Measurements from ENCODE around the gene DEK.

Gene DEK

GRCh38 chr6:18242062-18242851, 22.1 kb downstream of the DEK start:
- Histone ChIP-seq H3K9ac (no peak overlapping the region), H2AFZ (ENCODE audit: low read depth) (no peak overlapping the region), H3K36me3 (ENCODE audit: insufficient read depth) (peaks cover 13% of the 10 kb centered on the region; the same call in 1 of the 2 replicates), H4K20me1 (ENCODE audit: insufficient read depth) (peaks cover 3% of the 10 kb centered on the region; the same call in 1 of the 2 replicates), H3K79me2 (ENCODE audit: insufficient read depth, low read depth) (peaks cover 6% of the 10 kb centered on the region; the same call in 1 of the 2 replicates), H3K27me3 (ENCODE audit: insufficient read depth, low read depth) (no peaks in the 10 kb centered on the region), H3K4me3 (IDR thresholded peaks at IDR 0.05; ENCODE audit: insufficient read depth, low read depth, low read length) (no peak overlapping the region), H3K4me1 (ENCODE audit: low read depth, poor library complexity, severe bottlenecking) (peaks cover 61% of the 10 kb centered on the region), H3K27ac (no peak overlapping the region), H3K4me2 (no peak overlapping the region; the same call in 1 of the 2 replicates)
- no peak for TF ChIP-seq CTCF (conservative IDR thresholded peaks at IDR 0.05; ENCODE audit: low read depth, low read length)

- Histone ChIP-seq H3K4me3 (IDR thresholded peaks at IDR 0.05; ENCODE audit: insufficient read depth, low read depth, low read length) (no peak overlapping the region), H3K27me3 (ENCODE audit: insufficient read depth, low read depth) (no peaks in the 10 kb centered on the region), H3K9ac (no peak overlapping the region), H3K4me2 (no peak overlapping the region; the same call in 1 of the 2 replicates), H3K4me1 (ENCODE audit: low read depth, poor library complexity, severe bottlenecking) (peaks cover 53% of the 10 kb centered on the region), H3K27ac (no peak overlapping the region), H4K20me1 (ENCODE audit: insufficient read depth) (peaks cover 3% of the 10 kb centered on the region; the same call in 1 of the 2 replicates), H3K79me2 (ENCODE audit: insufficient read depth, low read depth) (peaks cover 6% of the 10 kb centered on the region; the same call in 1 of the 2 replicates), H2AFZ (ENCODE audit: low read depth) (no peak overlapping the region), H3K36me3 (ENCODE audit: insufficient read depth) (peaks cover 9% of the 10 kb centered on the region; the same call in 1 of the 2 replicates)
- no peak for TF ChIP-seq CTCF (conservative IDR thresholded peaks at IDR 0.05; ENCODE audit: low read depth, low read length)
Measured at GRCh38 chr6:18241208-18242038, 22.9 kb downstream of the DEK start.

GRCh38 chr6:18240230-18240629, 24.1 kb downstream of the DEK start:
- Histone ChIP-seq H3K4me3 (IDR thresholded peaks at IDR 0.05; ENCODE audit: insufficient read depth, low read depth, low read length) (no peak overlapping the region), H3K9ac (no peak overlapping the region), H4K20me1 (ENCODE audit: insufficient read depth) (peaks cover 3% of the 10 kb centered on the region; the same call in 1 of the 2 replicates), H3K27ac (no peak overlapping the region), H3K4me1 (ENCODE audit: low read depth, poor library complexity, severe bottlenecking) (peaks cover 41% of the 10 kb centered on the region), H3K36me3 (ENCODE audit: insufficient read depth) (peaks cover 10% of the 10 kb centered on the region; the same call in 1 of the 2 replicates), H3K79me2 (ENCODE audit: insufficient read depth, low read depth) (0 out of 2 replicates have a peak, but pooled peaks cover 6% of the 10 kb centered on the region), H3K4me2 (no peak overlapping the region), H3K27me3 (ENCODE audit: insufficient read depth, low read depth) (no peaks in the 10 kb centered on the region), H2AFZ (ENCODE audit: low read depth) (no peak overlapping the region)
- TF ChIP-seq CTCF (conservative IDR thresholded peaks at IDR 0.05; ENCODE audit: low read depth, low read length): no peak

GRCh38 chr6:18237167-18237566, 27.2 kb downstream of the DEK start:
- no peak for TF ChIP-seq CTCF (conservative IDR thresholded peaks at IDR 0.05; ENCODE audit: low read depth, low read length)
- Histone ChIP-seq H3K27me3 (ENCODE audit: insufficient read depth, low read depth) (no peaks in the 10 kb centered on the region), H4K20me1 (ENCODE audit: insufficient read depth) (peaks cover 3% of the 10 kb centered on the region; the same call in 1 of the 2 replicates), H2AFZ (ENCODE audit: low read depth) (no peak overlapping the region), H3K4me3 (IDR thresholded peaks at IDR 0.05; ENCODE audit: insufficient read depth, low read depth, low read length) (no peak overlapping the region), H3K9ac (no peak overlapping the region), H3K79me2 (ENCODE audit: insufficient read depth, low read depth) (peaks cover under 1% of the 10 kb centered on the region; the same call in 1 of the 2 replicates), H3K36me3 (ENCODE audit: insufficient read depth) (peaks cover 9% of the 10 kb centered on the region; the same call in 1 of the 2 replicates), H3K4me2 (no peak overlapping the region), H3K4me1 (ENCODE audit: low read depth, poor library complexity, severe bottlenecking) (peaks cover 11% of the 10 kb centered on the region), H3K27ac (no peak overlapping the region)
